GM18511 (cell line): ENCODE results near the gene SERPINB7.

ENCODE experiments used
- ATAC-seq: cut with Tn5 transposase; IDR thresholded peaks from one replicate; pipeline ENCODE4 v1.9.1; 2021; ENCODE audit warnings: mild to moderate bottlenecking, moderate library complexity; ENCODE audit not compliant: unreplicated experiment

The SERPINB7 gene

DNA sequence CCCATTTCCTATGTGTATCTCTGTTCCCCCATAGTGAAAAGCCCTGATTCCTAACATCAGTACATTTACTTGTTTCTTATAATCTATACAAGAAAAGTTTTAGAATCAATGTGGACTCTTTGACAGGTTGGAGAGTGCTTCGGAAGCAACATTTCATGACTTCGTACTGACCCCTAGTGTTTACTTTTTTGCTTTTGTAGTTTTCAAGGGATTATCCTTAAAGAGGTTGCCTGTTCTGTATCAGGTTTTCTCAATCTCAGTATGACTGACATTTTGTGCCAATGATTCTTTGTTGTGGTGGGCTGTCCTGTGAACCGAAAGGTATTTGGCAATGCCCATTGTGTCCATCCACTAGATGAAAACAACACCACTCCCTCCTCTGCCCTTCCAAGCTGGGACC, 69.0 kb downstream of the SERPINB7 start:
- ATAC-seq, result no peak

DNA sequence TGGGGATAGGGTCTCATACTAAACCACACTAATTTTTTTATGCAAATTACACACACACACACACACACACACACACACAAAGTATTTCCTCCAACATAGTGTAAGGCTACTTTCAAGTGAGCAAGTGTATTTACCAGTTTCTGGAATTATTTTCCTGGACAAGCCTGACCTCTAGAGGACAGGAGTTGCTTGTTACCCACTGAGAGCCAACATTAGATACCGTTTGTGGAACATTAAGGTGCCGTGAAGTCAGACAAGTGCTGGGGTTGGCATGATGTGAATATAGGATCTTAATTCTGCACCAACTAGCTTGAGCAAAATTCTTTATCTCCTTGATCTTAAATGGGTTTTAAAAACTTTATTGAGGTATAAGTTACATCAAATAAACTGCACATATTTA, 72.9 kb downstream of the SERPINB7 start:
- ATAC-seq, result peak; percentile 63

DNA sequence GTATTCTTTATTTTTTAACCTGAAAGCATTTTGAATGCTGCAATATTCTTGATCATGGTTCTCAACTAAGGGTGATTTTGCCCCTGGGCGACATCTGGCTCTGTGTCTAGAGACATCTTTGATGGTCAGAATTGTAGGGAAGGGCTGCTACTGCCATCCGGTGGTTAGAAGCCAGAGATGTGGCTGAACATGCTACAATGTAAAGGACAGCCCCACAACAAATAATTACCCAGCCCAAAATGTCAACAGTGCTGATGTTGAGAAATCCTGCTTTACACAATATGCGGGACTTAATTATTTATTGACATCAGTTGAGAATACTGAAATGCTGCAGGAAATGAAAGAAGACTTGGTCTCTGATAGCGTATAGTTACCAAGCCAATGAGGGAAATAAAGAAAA, 74.8 kb downstream of the SERPINB7 start:
- ATAC-seq, result peak; percentile 86

DNA sequence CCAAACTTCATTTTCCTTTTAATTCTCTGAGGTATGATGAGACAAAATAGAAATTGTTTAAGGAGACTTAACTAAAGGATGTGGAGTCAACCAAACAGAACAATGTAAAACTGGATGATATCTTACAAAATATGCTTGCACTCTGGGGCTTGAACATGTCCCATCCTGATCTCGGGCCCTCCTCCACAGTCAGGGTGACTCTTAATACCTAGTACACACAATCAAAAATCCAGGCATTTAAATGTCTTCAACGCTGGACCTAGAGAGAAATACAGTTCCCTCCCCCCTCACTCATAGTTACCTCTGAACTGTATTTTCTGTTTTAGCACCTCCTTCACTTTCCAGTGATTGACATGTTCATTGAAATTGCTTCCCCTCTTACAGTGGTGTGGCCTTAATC, 75.4 kb downstream of the SERPINB7 start:
- ATAC-seq, result no peak
